Choroid plexus epithelial cell (primary cell): ENCODE measurements around the gene RPL32.

Source experiments
- DNase-seq: peaks from one replicate; pipeline ENCODE4 v3.0.0-alpha.2; 2010; ENCODE audit warnings: low read depth
- H3K4me3 ChIP-seq: 2 replicates; pipeline ENCODE4 v1.5.1; 2011; ENCODE audit warnings: low read depth, mild to moderate bottlenecking, control low read depth, low read length, moderate library complexity
- TF ChIP-seq, protein P1 (sequence below): conservative IDR thresholded peaks from 2 replicates; pipeline ENCODE4 v1.5.1; 2011; ENCODE audit warnings: low read depth, mild to moderate bottlenecking, control low read depth, inconsistent platforms, low read length, moderate library complexity

The RPL32 gene

DNA sequence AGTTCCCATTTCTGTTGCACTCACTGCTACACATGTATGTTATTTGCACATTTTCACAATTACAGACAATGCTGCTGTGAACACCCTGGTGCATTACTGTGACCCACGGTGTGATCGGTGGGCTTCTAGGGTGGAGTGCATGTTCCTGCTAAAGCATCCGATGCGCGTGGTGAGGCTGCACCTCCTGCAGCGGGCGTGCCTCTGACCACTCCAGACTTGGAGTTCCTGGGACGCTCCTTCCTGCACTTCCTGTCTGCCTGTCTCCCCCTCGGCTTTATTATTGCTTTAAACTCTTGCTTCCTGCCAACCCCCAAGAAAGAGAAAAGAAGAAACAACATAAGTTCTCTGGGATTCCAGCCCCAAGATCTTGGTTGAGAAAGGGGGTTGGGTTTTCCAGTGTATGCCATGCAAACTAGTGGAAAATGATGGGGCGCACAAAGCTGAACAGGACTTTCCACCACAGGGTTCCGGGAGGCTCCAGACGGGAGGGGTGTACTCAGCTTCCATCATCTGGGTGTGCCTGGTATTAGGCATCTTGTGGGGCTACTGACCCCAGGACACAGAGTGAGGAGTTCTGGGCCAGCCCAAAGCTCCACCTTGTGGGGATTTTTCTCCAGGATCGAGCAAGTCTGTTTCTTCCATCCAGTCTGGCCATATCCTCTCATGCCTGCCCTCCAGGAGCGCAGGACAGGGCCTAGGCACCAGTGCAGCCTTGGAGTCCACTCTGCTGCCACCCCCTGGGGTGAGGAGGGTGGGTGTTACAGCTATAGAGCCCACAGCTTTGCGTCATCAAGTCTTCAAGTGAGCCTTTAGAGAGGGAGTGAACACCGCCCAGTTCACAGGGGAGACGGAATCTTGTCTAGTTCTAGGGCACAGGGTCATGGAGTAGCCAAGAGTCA lies 11.2 kb downstream of the RPL32 start:
- H3K4me3 ChIP-seq = no peak overlapping the region
- DNase-seq = peak; percentile 13
- TF ChIP-seq, protein P1, sequence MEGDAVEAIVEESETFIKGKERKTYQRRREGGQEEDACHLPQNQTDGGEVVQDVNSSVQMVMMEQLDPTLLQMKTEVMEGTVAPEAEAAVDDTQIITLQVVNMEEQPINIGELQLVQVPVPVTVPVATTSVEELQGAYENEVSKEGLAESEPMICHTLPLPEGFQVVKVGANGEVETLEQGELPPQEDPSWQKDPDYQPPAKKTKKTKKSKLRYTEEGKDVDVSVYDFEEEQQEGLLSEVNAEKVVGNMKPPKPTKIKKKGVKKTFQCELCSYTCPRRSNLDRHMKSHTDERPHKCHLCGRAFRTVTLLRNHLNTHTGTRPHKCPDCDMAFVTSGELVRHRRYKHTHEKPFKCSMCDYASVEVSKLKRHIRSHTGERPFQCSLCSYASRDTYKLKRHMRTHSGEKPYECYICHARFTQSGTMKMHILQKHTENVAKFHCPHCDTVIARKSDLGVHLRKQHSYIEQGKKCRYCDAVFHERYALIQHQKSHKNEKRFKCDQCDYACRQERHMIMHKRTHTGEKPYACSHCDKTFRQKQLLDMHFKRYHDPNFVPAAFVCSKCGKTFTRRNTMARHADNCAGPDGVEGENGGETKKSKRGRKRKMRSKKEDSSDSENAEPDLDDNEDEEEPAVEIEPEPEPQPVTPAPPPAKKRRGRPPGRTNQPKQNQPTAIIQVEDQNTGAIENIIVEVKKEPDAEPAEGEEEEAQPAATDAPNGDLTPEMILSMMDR = peak; percentile 35

DNA sequence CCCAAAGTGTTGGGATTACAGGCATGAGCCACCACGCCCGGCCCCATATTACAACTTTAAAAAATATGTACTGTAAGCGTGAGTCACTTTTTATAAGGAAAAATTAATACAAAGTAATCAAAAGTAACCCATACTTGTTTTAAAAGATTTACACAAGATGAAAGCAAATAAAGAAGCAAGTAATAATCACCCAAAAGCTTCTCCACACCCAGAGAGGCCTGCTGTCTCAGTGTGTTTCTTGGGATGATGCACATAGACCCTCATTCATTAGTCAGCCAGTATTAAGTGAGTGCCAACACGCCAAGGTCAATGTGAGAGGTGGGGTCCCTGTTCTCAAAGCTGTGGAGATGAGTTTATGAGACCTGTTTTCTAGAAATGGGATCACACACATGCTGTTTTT lies 12.0 kb downstream of the RPL32 start:
- no peak overlapping the region for H3K4me3 ChIP-seq
- TF ChIP-seq, protein P1 = no peak
- DNase-seq = no peak

DNA sequence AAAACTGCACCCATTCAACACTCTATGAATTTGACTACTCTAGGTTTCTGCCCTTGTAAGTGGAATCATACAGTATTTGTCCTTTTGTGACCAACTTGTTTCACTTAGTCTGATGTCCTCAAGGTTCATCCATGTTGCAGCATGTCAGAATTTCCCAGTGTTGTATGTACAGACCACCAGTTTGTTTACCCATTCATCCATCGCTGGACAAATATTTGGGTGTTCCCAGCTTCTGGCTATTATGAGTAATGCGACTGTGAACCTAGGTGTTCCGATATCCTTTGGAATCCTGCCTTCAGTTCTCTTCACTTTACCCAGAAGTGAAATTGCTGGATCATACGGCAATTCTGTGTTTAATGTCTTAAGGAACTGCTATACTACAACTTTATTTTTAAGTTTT lies 12.6 kb downstream of the RPL32 start:
- H3K4me3 ChIP-seq = no peak overlapping the region
- TF ChIP-seq, protein P1 = no peak
- DNase-seq = no peak

DNA sequence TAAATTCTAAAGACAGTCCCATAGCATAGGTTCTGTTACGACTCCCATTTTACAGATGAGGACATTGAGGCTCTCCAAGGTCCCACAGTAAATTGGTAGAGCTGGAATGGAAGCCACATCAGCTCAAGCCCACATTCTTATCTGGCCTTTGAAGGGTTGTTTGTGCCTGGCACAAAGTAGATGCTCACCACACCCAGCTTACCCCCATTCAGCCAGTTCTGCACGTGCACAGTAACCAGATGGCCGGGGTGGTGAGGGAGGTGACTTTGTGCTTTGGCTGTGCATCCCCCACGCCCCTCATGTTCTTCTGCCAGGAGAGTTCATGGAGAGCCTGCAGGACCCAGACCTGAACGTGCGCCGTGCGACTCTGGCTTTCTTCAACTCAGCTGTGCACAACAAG lies 16.2 kb downstream of the RPL32 start:
- DNase-seq = no peak
- TF ChIP-seq, protein P1 = no peak
- H3K4me3 ChIP-seq = no peak overlapping the region

DNA sequence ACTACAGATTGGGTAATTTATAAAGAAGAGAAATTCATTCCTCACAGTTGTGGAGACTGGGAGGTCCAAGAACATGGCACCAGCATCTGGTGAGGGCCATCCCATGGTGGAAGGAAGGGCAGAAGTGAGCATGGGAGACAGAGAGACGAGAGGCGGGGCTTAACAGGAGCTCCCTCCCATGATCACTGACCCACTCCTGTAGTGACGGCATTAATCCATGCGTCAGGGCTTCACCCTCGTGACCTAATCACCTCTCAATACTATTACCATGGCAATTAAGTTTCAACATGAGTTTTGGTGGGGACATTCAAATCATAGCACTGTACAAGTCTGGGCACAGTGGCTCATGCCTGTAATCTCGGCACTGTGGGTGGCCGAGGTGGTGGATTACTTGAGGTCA lies 17.1 kb downstream of the RPL32 start:
- TF ChIP-seq, protein P1 = no peak
- DNase-seq = no peak
- H3K4me3 ChIP-seq = no peak overlapping the region

DNA sequence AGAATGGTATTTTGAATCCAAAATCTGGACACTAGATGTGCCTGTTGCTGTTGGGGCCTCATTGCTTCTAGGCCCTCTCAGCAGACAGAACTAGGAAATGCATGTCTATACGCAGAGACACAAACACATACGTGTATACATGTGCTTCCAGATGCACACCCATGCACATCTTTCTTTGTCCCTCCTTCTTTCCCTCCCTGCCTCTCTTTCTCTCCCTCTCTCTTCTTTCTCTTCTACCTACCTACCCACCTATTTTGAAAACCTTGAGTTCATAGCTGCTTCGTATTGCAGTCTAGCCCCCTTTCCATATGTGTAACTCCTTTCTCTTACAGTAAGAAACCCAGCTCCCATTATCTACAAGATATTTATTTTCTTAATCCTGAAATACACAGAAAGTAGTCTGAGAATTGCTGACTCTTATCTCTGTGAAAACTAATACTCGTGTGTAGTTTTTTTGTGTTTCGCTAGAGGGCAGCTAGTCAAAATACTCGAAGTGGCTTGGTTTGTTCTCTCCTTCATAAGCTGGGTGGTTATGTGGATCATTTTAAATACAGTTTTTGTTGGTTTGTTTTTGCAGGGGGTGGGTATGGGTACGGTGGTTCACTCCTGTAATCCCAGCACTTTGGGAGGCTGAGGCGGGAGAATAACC lies 18.5 kb downstream of the RPL32 start:
- TF ChIP-seq, protein P1 = peak; percentile 61
- no peak overlapping the region for H3K4me3 ChIP-seq
- peak; percentile 75 for DNase-seq
